Stomach (tissue), 9 donors: ENCODE results near the gene MLF1. TPM values are rescaled to one million over a fixed set of nuclear protein-coding genes. Genes with fewer than 3 reads are reported as not detected.

Experiments
- DNase-seq, 2 donors: peaks; one replicate each; pipeline versions ENCODE4 v3.0.0 to v3.0.0-alpha.2; 2013 to 2019
- H3K27ac ChIP-seq, 5 donors: fragments of 200-600 bp in 4 of 5; sonication (generic) in 4 of 5; one replicate each; pipeline ENCODE4 v1.5.1; 2013 to 2019; ENCODE audit warnings: mild to moderate bottlenecking in 1 of 5, moderate library complexity in 1 of 5
- H3K27me3 ChIP-seq, 3 donors: fragments of 200-600 bp; sonication (generic); one replicate each; pipeline ENCODE4 v1.5.1; 2017 to 2019; ENCODE audit warnings: mixed run types in 1 of 3
- H3K36me3 ChIP-seq, 4 donors: fragments of 200-600 bp; sonication (generic); 1 replicate in 3 of 4; 2 replicates in 1 of 4; pipeline ENCODE4 v1.5.1; 2016 to 2019
- H3K4me1 ChIP-seq, 4 donors: fragments of 200-600 bp; sonication (generic); one replicate each; pipeline ENCODE4 v1.5.1; 2016 to 2019
- H3K4me3 ChIP-seq, 4 donors: fragments of 200-600 bp; sonication (generic) in 3 of 4; one replicate each; pipeline ENCODE4 v1.5.1; 2016 to 2019; ENCODE audit warnings: mild to moderate bottlenecking in 1 of 4
- H3K9me3 ChIP-seq, 4 donors: fragments of 200-600 bp; sonication (generic); one replicate each; pipeline ENCODE4 v1.5.1; 2016 to 2019
- EP300 ChIP-seq: sonication (generic); formaldehyde crosslinking; IDR thresholded peaks from one replicate; pipeline ENCODE4 v1.6.1; 2017; ENCODE audit warnings: antibody characterized with exemption
- POLR2A ChIP-seq, 4 donors: fragments of 450-650 bp; IDR thresholded peaks; one replicate each; pipeline ENCODE4 v1.6.1; 2016; ENCODE audit warnings: antibody characterized with exemption in 4 of 4, control low read depth in 2 of 4, mild to moderate bottlenecking in 1 of 4, moderate library complexity in 1 of 4
- POLR2AphosphoS5 ChIP-seq, 3 donors: sonication (generic); formaldehyde crosslinking; IDR thresholded peaks; one replicate each; pipeline ENCODE4 v1.6.1; 2016; ENCODE audit warnings: antibody characterized with exemption in 3 of 3
- WGBS, 5 donors: extraction: QIAGEN DNeasy Blood & Tissue Kit in 3 of 5; methylation state at CpG; one replicate each; pipeline versions ENCODE4 v1.1.5 to v1.1.7; 2013 to 2018; 5-methylcytosine and 5-hydroxymethylcytosine counted together
- intact Hi-C: fragments of 100-400 bp; cut with DNase I; formaldehyde crosslinking; loops from one replicate; pipeline ENCODE4 v1.15.1; 2023; ENCODE audit warnings: low total_unique reads
- polyA plus RNA-seq, 3 donors: library from polyadenylated mRNA; stranded (reverse); fragments of 200-250 nt; gene quantifications; one replicate each; pipeline ENCODE4 v1.2.3, GENCODE V29; 2013
- total RNA-seq, 5 donors: library from RNA; depleted of rRNA; stranded (reverse); fragments of >200 nt; gene quantifications; one replicate each; pipeline versions ENCODE4 v1.1.0 to v1.2.3, GENCODE V29; 2014 to 2016
- TF ChIP-seq, protein P1 (sequence below), 7 experiments: fragments of 450-650 bp in 4 of 7; fragments of 200-600 bp in 3 of 7; sonication (generic) in 3 of 7; IDR thresholded peaks; one replicate each; pipeline ENCODE4 v1.5.1; 2016 to 2019; ENCODE audit warnings: antibody characterized with exemption in 7 of 7, control low read depth in 2 of 7, mild to moderate bottlenecking in 1 of 7
- donor health status: healthy with polysubstance abuse.
- donor health status: Bipolar disorder and iron deficiency.
- donor health status: healthy.

MLF1 gene
- total and polyA plus RNA-seq, 8 donors, result 1.3 to 18.6 (median 5.8) TPM

DNA sequence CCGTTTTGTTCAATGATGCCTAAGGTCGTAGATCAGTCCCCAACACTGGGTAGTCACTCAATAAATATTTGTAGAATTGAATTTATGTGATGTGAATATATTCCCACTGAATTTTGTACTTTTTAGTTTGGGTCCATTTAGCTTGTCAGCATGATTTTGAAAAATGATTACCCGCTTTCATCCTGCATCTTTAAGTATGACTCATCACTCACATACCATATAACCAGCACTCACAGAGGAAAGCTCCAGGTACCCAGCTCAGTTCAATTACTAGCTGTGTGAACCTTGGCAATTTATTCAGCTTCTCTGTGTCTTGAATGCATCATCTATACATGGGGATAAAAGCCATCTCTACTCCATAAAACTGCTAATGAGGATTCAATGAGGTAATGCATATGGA is 2.2 kb upstream of the MLF1 start:
- 76 to 88% (median 85%) methylated on average over 3 of the region's 3 CpGs for WGBS, 5 donors
- intact Hi-C loops, result no loop called here

DNA sequence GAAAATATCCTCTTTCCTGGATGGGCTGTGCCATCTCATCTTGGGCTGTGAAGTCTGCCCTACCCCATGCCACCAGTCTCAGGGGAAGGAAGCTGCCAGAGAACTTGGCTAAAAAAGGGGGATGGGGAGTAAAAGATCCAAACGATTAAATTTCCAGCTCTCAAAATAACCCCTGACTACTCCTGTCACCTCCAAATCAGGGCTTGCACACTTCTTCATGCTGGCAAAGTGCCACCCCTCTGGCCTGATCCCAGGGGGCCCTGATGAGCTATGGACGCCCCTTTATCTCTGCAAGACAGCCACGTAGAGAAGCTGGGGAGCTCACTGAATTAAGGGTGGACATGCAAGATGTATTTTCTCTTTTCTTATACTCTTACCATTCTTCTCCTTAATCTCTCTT is 1.2 kb upstream of the MLF1 start:
- peaks cover 0 to 7% (median 0%) of the 10 kb centered on the region in 3 donors for H3K27me3 ChIP-seq
- TF ChIP-seq, protein P1, sequence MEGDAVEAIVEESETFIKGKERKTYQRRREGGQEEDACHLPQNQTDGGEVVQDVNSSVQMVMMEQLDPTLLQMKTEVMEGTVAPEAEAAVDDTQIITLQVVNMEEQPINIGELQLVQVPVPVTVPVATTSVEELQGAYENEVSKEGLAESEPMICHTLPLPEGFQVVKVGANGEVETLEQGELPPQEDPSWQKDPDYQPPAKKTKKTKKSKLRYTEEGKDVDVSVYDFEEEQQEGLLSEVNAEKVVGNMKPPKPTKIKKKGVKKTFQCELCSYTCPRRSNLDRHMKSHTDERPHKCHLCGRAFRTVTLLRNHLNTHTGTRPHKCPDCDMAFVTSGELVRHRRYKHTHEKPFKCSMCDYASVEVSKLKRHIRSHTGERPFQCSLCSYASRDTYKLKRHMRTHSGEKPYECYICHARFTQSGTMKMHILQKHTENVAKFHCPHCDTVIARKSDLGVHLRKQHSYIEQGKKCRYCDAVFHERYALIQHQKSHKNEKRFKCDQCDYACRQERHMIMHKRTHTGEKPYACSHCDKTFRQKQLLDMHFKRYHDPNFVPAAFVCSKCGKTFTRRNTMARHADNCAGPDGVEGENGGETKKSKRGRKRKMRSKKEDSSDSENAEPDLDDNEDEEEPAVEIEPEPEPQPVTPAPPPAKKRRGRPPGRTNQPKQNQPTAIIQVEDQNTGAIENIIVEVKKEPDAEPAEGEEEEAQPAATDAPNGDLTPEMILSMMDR (IDR thresholded peaks at IDR 0.05), result no peak
- TF ChIP-seq POLR2AphosphoS5 (IDR thresholded peaks at IDR 0.05) (no peak), EP300 (no peak), POLR2A (IDR thresholded peaks at IDR 0.05) (no peak)
- no peaks in the 10 kb centered on the region for H3K36me3 ChIP-seq
- whole genome bisulfite sequencing, 5 donors, result 50 to 64% (median 54%) methylated on average over 3 of the region's 3 CpGs
- no peak overlapping the region for H3K4me3 ChIP-seq
- no peak overlapping the region for H3K27ac ChIP-seq
- intact Hi-C loops, result no loop called here
- peaks cover 0 to 23% (median 11%) of the 10 kb centered on the region in 4 donors for H3K4me1 ChIP-seq
- no peaks in the 10 kb centered on the region for H3K9me3 ChIP-seq
- peak in 1 of 2 donors; percentile 10 for DNase-seq

More for the DNA sequence above, 2.2 kb upstream of the MLF1 start:
- Histone ChIP-seq H3K4me1 (peaks cover 0 to 23% (median 11%) of the 10 kb centered on the region in 4 donors), H3K4me3 (no peak overlapping the region), H3K27me3 (peaks cover 0 to 7% (median 0%) of the 10 kb centered on the region in 3 donors), H3K9me3 (no peaks in the 10 kb centered on the region), H3K27ac (no peak overlapping the region), H3K36me3 (no peaks in the 10 kb centered on the region)
- TF ChIP-seq, protein P1 (IDR thresholded peaks at IDR 0.05), result no peak
- TF ChIP-seq POLR2A (IDR thresholded peaks at IDR 0.05) (no peak), EP300 (no peak), POLR2AphosphoS5 (IDR thresholded peaks at IDR 0.05) (no peak)
- no peak for DNase-seq

GRCh38 chr3:158571969-158572765 is 1.2 kb downstream of the MLF1 start:
- H3K27ac ChIP-seq, result no peak overlapping the region
- 88 to 93% (median 90%) methylated on average over 15 to 16 of the region's 16 CpGs for WGBS, 5 donors
- intact Hi-C loops, result no loop called here
- no peaks in the 10 kb centered on the region for H3K36me3 ChIP-seq
- DNase-seq, result peak in 1 of 2 donors; percentile 12
- no peak overlapping the region for H3K4me3 ChIP-seq
- peaks cover 0 to 7% (median 0%) of the 10 kb centered on the region in 3 donors for H3K27me3 ChIP-seq
- H3K9me3 ChIP-seq, result no peaks in the 10 kb centered on the region
- H3K4me1 ChIP-seq, result peaks cover 0 to 23% (median 11%) of the 10 kb centered on the region in 4 donors
- no peak for TF ChIP-seq EP300
- TF ChIP-seq POLR2AphosphoS5 (IDR thresholded peaks at IDR 0.05), result no peak
- TF ChIP-seq POLR2A (IDR thresholded peaks at IDR 0.05), result no peak
- TF ChIP-seq, protein P1 (IDR thresholded peaks at IDR 0.05), result no peak

DNA sequence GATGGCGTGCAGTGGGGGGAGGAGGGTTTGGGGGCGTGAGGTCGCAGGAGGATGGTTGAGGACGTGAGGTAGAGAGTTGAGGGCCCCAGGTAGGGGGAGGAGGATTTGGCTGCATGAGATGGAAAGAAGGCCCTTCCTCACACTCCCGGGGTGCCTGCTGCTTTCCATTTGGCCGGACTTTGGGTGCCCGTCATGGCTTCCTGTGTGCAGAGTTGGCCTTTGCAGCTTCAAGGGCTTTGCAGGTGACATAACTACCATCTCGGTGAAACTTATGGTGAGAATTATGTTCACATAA is 1.7 kb downstream of the MLF1 start:
- peak in 1 of 2 donors; percentile 5 for DNase-seq
- intact Hi-C loops, result no loop called here
- H3K27ac ChIP-seq, result no peak overlapping the region

More for the DNA sequence above, 1.7 kb downstream of the MLF1 start:
- no peak overlapping the region for H3K4me3 ChIP-seq
- no peaks in the 10 kb centered on the region for H3K36me3 ChIP-seq
- H3K27me3 ChIP-seq, result peaks cover 0 to 7% (median 0%) of the 10 kb centered on the region in 3 donors
- H3K4me1 ChIP-seq, result peaks cover 0 to 23% (median 11%) of the 10 kb centered on the region in 4 donors
- H3K9me3 ChIP-seq, result no peaks in the 10 kb centered on the region
- 89 to 94% (median 91%) methylated on average over 8 of the region's 8 CpGs for WGBS, 5 donors
- no peak for TF ChIP-seq EP300
- TF ChIP-seq, protein P1 (IDR thresholded peaks at IDR 0.05), result no peak
- TF ChIP-seq POLR2AphosphoS5 (IDR thresholded peaks at IDR 0.05), result no peak
- no peak for TF ChIP-seq POLR2A (IDR thresholded peaks at IDR 0.05)
